Epidermal melanocyte (primary cell): Measurements from ENCODE around the gene RECQL5.
A peak's percentile ranks its signal among the peaks of the same experiment; 100 is the strongest.

Source experiments
- DNase-seq: peaks from one replicate; pipeline ENCODE4 v3.0.0; 2011; ENCODE audit warnings: low spot score; ENCODE audit not compliant: insufficient read length

RECQL5 gene

DNA sequence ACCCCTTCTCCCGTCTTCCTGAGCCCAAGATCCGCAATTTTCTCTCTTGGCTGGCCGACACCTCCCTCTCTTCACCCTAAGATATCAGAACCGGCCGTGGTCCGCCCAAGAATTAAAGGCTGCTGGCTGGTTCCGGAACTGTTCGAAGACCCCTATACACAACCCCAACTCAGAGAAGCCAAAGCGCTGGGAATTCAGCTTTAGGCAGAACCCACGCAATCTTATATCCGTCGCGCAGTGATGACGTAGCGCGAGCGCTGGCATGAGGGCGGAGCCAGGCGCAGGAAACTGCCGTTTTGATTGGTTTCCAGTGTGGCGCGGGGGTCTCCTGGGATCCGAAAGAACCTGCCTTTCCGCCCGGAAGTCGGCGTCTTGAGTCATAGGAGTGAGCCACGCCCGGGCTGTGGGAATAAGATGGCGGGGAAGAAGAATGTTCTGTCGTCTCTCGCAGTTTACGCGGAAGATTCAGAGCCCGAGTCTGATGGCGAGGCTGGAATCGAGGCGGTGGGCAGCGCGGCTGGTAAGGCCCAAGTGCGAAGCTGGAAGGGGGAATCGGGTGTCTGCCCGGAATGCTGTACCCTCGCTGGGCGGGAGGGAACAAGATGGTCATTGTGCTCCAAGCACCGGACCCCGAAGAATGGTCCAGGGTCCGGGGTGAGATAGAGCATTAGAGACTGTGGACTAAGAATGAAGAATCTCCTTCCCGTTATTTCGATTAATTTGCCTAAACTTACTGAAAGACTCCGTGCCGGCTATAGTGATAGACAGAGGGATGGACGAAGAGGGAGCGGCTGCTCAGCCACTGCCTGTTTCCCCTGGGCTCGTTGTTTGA lies at the start of gene RECQL5, which contains the start of gene SAP30BP:
Gene RECQL5 (minus strand): TSS at position 196 of the 832 bp plus-strand sequence. CDS start 597 bp downstream, outside the sequence.
Gene SAP30BP (plus strand): TSS at position 380 of the 832 bp plus-strand sequence. CDS start 35 bp downstream, at position 415.
- DNase-seq: peak; percentile 71

DNA sequence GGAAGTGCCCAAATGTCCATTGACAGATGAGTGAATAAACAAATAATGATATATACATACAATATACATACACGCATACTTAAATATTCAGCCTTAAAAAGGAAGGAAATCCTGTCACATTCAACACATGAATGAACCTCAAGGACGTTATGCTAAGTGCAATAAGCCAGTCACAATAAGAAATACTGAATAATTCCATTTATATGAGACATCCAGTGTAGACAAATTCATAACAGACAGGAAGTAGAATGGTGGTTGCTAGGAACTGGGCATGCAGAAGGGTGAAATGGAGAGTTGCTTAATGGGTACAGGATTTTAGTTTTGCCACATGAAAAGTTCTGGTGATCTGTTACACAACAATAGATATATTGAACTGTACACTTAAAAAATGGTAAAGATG lies 45.5 kb upstream of the RECQL5 start:
- no peak for DNase-seq

DNA sequence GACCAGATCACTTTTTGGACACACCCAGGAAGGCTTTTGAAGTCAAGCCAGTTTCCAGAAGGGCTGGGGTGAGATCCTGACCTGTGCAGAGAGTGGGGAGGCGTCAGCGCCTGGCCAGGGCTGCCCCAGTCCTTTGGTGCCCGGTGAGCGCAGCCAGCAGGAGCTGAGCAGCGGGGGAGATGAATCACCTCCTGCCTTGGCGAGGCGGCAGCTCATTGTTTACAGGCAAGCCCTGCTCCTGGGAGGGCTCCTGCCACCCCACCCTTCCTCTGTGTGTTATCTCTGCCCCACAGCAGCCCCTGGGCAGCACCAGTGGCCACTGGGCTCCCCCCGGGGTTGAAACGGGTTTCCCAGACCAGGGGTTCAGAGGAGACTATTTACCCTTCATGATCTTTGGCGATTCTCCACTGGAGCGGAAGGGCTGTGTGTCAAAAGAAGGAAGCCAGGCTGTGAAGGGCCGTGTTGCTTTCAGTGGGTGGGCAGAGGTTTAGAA lies 40.2 kb upstream of the RECQL5 start:
- DNase-seq: no peak

DNA sequence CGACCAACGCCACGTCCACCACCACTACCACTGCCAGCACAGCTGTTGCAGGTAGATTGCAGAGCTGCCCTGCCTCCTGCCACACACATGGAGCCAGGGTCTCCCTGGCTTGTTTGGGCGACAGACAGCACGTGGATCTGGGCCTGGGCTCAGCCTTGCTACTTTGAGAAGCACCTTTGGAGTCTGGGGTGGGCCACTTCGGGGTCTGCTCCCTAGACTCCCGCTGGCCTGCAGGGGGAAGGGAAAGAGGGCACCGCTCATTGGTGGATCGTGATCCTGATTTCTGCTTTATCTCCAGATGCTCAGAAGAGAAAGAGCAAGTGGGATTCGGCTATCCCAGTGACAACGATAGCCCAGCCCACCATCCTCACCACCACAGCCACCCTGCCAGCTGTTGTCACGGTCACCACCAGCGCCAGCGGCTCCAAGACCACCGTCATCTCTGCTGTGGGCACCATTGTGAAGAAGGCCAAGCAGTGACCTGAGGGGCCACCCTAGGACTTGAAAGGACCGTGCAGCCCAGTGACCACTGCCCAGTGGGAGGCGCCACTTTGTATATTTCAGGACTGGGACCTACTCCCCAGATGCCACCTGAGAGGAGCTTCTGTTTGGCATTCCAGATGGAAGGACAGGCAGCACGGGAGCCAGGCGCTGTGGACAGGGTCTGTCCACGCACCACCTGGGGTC lies 39.2 kb upstream of the RECQL5 start:
- no peak for DNase-seq

DNA sequence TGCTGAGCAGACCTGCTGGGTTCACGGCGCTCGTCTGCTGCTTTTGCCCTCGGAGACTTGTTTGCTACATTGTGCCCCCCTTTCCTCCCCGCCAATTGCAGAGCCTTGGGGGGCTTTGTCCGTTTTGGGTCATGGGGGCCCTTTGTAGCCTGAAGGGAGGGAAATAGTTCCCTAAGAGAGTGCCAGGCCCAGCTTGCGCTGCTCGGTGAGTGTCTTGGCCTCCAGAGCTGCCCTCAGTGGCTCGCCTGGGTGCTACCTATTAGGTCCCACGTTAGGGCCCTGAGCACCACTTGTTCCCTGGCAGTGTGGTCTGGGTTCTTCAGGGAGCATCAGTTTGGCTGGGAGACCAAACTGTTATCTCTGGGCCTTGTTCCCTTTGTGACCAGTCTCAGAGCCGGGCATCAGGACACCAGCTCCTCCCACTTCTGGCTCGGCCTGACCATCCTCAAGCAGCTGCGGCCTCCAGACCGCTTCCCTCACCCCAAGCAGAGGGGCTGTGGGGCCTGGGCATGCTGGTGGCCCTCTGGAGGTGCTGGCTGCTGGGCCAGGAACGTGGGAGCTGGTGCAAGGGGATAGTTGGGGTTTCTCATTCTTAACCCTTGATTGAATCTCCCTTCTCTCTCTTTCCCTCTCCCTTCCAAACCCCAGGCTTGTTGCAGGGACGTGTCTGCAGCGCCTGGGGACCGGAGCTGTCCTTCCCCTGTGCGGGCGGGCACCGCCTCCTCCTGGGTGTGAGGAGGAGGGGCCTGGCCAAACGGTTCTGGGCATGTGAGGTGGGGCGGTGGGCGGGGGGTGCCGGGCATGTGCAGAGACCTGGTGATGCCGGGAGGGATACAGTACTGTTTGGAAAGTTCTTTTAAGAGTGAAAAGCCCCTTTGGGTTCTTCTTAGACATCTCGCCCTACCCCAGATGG lies 38.3 kb upstream of the RECQL5 start:
- no peak for DNase-seq

DNA sequence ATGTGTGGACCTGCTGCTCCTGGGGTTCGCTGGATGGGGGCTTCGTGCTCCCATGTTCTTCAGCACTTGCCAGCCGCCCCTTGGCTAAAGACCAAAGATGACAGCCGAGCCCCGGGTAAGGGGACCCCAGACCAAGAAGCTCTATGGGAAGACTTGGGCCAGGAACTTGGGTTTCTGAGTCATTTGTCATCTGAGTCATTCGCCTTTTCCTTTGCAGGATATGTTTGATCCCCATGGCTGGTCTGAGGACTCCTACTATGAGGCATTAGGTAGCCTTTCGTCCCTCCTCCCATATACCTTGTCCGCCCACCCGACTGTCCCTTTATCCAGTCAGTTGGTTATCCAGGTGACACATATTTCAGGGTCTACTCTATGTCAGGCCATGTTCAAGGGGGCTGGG lies 36.6 kb upstream of the RECQL5 start:
- DNase-seq: no peak

DNA sequence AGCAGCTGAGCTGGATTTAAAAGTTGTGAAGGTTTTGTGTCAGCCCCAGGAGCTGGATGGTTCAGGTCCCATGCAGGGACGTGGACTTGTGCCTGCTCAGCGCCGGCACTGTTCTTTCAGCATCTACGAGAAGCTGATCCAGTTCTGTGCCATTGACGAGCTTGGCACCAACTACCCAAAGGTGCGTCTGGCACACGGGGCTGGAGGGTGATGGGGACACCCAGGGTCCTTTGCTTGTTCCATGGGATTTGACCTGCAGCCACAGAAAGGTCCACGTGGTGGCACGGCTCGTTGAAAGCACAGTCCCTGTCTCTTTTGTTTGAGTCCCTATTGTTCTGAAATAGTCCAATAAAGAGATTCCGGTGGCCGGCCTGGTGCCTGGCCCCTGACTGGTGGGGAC lies 36.2 kb upstream of the RECQL5 start:
- no peak for DNase-seq

DNA sequence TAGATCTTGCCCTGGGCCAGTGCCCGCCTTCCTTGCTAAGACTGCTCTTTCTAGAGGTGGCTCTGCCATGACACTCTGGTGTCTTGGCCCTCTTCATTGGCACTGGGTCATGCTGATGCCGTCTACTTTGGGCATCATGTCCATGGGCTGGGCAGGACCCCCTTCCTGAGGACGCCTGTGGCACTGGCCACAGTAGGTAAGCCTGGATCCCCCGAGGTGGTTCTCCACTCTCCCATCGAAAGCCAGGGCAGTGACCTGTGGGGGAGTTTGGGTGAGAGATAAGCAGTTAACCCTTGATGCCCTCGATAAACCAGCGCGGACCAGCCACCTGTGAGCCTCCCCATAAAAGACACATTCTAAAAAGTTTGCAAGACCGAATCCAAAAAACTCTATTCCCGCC lies 34.3 kb upstream of the RECQL5 start:
- DNase-seq: no peak

DNA sequence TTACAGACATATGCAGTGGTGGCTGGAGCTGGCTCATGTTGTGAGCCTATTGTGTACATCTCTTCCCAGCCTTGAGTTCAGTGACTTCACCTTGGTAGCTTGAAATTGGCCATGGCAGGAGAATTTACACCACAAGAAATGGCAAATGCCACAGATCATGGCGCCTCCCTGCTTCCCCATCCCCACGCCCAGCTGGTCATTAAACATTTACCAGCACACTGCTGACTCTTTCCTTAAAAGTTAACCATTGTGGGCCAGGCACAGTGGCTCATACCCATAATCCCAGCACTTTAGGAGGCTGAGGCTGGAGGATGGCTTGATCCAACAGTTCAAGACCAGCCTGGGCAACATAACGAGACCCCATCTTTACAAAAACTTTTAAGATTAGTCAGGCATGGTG lies 31.7 kb upstream of the RECQL5 start:
- DNase-seq: no peak

DNA sequence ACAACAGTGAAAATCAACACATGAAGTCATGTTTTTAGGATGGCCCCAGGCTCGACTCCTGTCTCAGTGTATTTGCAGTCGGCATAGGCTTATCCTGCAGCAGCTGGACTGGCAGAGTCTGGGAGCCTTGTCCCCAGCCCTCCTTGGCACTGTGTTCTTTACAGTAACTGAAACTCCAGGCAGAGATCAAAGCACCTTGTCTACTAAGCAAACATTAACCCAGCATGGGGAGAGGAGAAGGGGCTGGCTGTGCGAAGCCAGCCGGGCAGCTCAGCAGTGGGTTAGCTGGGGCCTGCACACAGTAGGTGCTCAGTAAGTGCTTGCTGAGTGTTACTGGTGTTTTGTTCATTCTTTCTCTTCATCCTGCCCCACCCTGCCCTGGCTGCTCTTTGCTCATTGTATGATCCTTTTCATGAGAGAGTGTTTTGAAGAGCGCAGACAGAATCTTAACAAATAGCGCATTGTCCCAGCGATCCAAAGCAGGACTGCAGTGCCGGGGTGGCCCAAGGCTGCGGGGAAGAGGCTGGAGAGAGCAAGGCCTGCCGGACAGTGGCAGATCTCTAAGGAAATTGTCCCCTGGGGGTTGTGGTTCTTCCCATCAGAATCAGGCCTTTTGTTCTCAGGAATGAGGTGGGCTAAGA lies 30.8 kb upstream of the RECQL5 start:
- peak; percentile 89 for DNase-seq

DNA sequence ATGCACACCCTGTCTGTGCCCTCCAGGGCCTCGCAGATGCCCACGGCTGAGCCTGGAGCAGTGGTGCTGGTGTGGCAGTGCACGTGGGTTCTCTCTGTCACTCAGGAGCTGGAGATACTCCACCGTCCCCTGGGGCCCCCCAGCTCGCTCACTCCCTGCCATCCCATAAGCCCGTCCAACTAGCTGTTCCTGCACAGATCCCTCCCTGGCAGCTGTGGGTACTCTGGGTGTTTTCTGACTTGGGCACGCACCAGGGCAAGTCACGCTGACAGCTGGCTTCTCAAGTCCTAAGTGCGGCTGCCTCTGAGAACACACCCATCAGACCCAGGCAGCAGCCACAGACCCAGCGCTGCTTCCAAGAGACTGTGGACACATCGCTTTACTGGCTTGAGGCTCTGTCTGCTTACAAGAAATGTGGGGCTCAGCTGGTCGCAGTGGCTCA lies 28.9 kb upstream of the RECQL5 start:
- no peak for DNase-seq

DNA sequence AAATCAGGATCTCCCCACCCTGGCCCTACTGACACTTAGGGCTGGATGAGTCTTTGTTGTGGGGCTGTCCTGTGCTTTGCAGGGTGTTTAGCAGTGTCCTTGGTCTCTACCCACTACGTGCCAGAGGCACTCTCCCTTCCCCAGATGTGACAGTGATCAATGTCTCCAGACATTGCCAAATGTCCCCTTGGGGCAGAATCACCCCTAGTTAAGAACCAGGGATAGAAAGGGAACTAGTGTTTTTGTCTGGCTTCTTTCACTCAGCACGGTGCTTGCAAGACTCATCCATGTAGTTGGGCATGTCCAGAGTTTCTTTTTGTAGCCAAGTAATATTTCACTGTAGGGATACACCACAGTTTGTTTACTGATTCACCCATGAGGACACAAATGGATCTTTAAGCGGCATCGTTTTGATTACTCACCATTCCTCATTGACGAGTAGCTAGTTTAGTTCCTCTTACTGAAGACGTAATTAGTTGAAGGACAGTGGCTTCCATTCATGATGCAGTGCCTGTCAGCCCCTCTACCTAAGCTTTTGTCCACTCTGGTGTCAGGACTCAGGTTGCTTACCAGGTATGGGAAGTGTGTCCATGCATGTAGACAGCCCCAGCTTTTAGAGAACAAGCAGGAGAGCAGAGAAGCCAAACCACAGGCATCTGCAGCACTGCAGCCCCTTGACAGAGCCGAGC lies 28.3 kb upstream of the RECQL5 start:
- DNase-seq: no peak

DNA sequence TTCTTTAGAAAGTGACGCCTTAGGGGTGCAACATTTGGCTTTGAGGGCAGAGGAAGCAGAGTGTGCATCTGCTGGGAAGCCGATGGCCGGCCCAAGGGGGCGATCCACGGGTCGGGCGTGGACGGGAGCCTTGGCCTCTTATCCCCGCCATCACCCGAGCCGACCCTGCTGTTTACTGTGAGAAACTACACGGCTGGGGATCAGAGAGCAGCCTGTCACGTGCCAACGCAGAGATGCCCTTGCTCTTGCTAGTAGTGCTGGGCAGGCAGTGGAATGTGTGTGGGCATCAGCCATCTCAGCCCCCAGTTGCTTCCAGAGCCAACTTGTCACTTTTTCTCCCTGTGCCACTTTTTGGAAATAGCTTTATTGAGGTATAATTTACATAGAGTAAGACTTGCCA lies 27.6 kb upstream of the RECQL5 start:
- DNase-seq: no peak

DNA sequence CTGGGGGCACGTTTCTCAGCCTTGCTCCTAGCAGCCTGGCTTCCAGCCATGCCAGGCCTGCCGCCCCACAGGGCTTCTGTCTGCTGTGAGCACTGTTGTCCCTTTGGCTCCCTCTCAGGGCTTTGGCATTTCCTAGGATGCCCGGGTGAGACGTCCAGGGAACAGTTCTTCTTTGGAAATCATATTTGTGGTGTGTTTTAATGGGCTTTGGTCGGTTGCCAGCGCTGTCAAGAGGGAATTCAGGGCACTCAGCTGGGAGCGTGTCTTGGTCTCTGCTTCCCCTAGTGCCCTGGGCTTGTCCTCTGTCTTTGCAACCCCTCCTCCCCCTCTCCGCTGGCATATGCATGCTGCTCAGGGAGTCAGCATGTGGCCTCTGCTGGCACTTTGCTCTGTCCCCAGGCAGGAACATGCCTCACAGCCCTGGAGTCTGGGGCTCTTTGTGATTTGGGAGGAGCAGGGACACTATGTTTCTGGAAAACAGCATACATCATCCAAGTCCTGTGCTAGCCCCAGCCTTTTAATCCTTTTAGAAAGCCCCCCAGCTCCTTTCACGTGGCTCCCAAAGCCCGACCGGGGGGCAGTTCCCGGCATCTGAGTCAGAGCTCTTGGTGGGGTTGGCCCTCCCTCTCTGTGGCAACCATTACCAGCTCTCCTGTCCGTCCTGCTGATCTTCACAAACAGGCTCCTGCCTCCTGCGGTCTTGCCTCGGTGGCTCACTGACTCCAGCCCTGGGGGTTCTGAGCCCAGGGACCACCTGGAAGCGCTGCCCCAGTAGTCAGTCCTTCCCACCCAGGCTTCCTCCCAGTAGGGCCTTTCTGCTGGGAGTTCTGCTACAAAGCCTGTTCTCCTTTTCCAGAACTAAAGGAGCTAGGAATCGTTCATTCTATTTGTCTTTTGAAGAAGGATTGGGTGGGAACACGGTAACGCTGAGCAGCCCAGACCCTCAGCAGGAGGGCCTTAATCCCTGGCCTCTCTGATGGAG lies 26.8 kb upstream of the RECQL5 start:
- DNase-seq: peak; percentile 73

DNA sequence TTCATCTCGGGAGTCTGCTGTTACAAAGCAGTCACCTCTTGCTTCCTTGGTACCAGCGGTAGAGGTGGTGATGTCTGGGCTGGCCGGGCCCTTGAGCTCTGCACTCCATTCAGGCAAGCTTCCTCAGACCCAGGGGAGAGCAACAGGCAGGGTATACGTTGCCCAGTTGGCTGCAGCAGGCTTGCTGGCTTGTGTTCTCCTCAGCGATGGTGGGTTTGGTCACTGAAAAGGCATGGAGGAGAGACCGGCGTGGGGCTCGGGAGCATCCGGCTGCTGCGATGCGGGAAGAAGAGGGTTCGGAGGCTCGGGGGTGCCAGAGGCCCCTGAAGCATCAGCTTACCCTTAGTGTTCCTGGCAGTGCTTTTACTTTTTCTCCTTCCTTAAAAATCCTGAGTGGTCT lies 26.0 kb upstream of the RECQL5 start:
- DNase-seq: no peak

DNA sequence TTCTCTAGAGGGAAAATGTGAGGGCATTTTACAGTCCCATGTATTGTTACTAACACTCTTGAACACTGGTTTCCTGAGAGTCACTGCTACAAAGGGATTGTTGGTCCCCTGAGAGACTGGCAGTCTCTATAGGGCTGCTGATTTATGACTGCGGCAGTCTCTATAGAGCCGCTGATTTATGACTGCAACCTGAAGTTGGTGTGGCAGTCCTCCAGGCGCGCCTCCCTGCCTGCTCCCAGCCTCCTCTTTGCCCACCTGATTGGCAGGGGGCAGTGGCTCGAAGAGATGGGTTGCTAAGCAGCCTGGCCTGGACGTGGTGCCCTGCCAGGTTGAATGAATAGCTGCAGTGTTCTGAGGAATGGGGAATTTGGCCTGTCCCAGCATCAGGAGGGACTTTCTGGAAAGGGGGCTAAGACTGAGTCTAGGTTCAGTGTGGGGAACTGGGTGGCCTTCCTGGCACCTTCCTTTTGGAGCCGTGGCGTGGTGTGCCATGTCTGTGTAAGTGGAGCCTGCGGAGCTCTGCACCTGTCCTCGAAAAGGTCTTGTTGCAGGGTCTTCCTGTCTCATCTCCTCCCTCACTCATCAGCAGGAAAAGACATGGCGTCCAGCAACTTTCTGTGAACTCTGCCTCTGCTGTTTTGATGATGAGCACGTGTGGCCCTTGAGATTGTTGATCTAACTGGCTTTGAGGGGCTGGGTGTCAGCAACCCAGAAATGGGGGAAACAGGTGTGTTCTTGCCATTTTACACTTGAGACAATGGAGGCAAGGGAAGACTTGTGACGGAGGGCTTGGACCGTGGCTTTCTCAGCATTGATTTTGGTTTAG lies 25.1 kb upstream of the RECQL5 start:
- no peak for DNase-seq

DNA sequence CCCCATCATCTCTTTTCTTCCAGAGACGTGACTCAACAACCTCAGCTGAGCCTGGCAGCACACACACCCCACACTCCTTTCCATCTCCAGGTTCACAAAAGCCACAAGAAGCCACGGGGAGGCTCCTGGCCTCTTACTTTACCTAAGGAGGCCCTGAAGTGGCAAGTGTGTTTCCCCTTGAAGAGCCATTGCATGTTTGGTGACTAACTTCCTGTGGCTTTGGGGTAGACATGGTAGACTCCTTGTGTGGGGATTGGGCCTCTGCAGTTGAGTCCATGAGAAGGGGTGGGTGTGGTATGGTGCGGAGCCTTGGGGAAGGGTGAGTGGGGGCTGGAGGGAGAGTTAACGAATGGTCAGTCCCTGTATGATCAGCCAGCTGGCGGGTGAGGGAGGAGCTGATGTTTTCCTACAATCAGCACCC lies 24.4 kb upstream of the RECQL5 start:
- DNase-seq: no peak

DNA sequence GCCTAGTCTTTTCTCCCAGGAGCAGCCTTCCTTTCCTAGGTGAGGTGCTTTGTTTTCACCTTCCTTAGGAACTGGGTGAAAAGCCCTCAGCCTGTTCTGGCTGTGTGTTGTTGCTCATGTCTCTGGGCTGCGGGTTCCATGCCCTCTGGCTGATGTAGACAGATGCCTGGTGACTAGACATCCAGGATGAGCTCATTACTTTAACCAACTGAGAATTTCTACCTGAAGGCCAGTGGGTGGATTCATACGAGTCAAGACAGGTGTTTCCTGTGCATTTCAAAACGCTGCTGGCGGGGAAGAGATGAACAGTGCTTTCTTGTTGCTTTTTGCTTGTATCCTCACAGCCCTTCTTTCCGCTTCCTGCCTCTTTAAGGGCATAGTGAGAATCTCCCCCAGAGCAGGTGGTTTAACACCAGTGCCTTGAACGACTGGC lies 22.5 kb upstream of the RECQL5 start:
- DNase-seq: no peak
